ENCODE data around the gene CRADD. TPM values are rescaled to one million over a fixed set of nuclear protein-coding genes. Genes with fewer than 3 reads are reported as not detected.
A peak's percentile ranks its signal among the peaks of the same experiment; 100 is the strongest.

The CRADD gene
- total RNA-seq, 1 donor from 2014 or later = 41.2 TPM

- H3K27ac Mint-ChIP-seq = peak overlapping the region; percentile 93
- H3K4me1 Mint-ChIP-seq = peaks cover 31% of the 10 kb centered on the region
- peaks cover 26% of the 10 kb centered on the region for H3F3A ChIP-seq (ENCODE audit: low read depth)
- H3K79me2 ChIP-seq (ENCODE audit: low read depth) = no peaks in the 10 kb centered on the region
- H3K36me3 Mint-ChIP-seq = no peaks in the 10 kb centered on the region
- H3K9me3 Mint-ChIP-seq = no peaks in the 10 kb centered on the region
- peak overlapping the region; percentile 92 for H3K4me2 ChIP-seq
- no peaks in the 10 kb centered on the region for H3K9me3 ChIP-seq (ENCODE audit: low read depth)
- no peak overlapping the region for H3K9ac ChIP-seq
- H4K20me1 ChIP-seq (ENCODE audit: low read depth) = no peaks in the 10 kb centered on the region
- H3K4me3 Mint-ChIP-seq = peak overlapping the region; percentile 88
- DNase-seq (ENCODE audit: low spot score) = peak; percentile 73
- H3K4me3 ChIP-seq = peak overlapping the region; percentile 70
- H3K4me1 ChIP-seq = peaks cover 19% of the 10 kb centered on the region
- H3K36me3 ChIP-seq = no peaks in the 10 kb centered on the region
- peak overlapping the region; percentile 45 for H2AFZ ChIP-seq (replicated peaks)
- no peak for TF ChIP-seq CTCF (IDR thresholded peaks at IDR 0.05)
- no peak for TF ChIP-seq EZH2 (IDR thresholded peaks at IDR 0.05)
- no peak for TF ChIP-seq EZH2phosphoT487 (IDR thresholded peaks at IDR 0.05)
- H3K27ac ChIP-seq = peak overlapping the region; percentile 6
- H3K27me3 Mint-ChIP-seq (ENCODE audit: insufficient read depth, low read depth) = peaks cover 4% of the 10 kb centered on the region
- H3K27me3 ChIP-seq = peaks cover 70% of the 10 kb centered on the region
These were observed 64.5 kb downstream of the CRADD start for GRCh38 chr12:93741659-93742109.

GRCh38 chr12:93742110-93742934, 65.1 kb downstream of the CRADD start:
- H2AFZ ChIP-seq (replicated peaks) = peak overlapping the region; percentile 96
- H4K20me1 ChIP-seq (ENCODE audit: low read depth) = no peaks in the 10 kb centered on the region
- H3K9ac ChIP-seq = no peak overlapping the region
- H3K4me1 ChIP-seq = peaks cover 19% of the 10 kb centered on the region
- H3K4me1 Mint-ChIP-seq = peaks cover 31% of the 10 kb centered on the region
- no peaks in the 10 kb centered on the region for H3K9me3 Mint-ChIP-seq
- H3F3A ChIP-seq (ENCODE audit: low read depth) = peaks cover 26% of the 10 kb centered on the region
- H3K27ac Mint-ChIP-seq = peak overlapping the region; percentile 93
- peaks cover 67% of the 10 kb centered on the region for H3K27me3 ChIP-seq
- peak; percentile 79 for DNase-seq (ENCODE audit: low spot score)
- H3K4me2 ChIP-seq = peak overlapping the region; percentile 92
- H3K36me3 Mint-ChIP-seq = no peaks in the 10 kb centered on the region
- H3K9me3 ChIP-seq (ENCODE audit: low read depth) = no peaks in the 10 kb centered on the region
- H3K79me2 ChIP-seq (ENCODE audit: low read depth) = no peaks in the 10 kb centered on the region
- peaks cover 7% of the 10 kb centered on the region for H3K27me3 Mint-ChIP-seq (ENCODE audit: insufficient read depth, low read depth)
- H3K36me3 ChIP-seq = no peaks in the 10 kb centered on the region
- TF ChIP-seq CTCF (IDR thresholded peaks at IDR 0.05) (peak; percentile 34), EZH2phosphoT487 (IDR thresholded peaks at IDR 0.05) (no peak), EZH2 (IDR thresholded peaks at IDR 0.05) (peak; percentile 43)
- H3K27ac ChIP-seq = peak overlapping the region; percentile 6
- H3K4me3 Mint-ChIP-seq = peak overlapping the region; percentile 88
- peak overlapping the region; percentile 70 for H3K4me3 ChIP-seq

GRCh38 chr12:93743229-93743998, 66.2 kb downstream of the CRADD start:
- H3F3A ChIP-seq (ENCODE audit: low read depth) = peaks cover 26% of the 10 kb centered on the region
- Mint-ChIP-seq H3K9me3 (no peaks in the 10 kb centered on the region), H3K27ac (no peak overlapping the region), H3K27me3 (ENCODE audit: insufficient read depth, low read depth) (peaks cover 7% of the 10 kb centered on the region), H3K4me1 (peaks cover 26% of the 10 kb centered on the region), H3K4me3 (peak overlapping the region; percentile 85), H3K36me3 (no peaks in the 10 kb centered on the region)
- TF ChIP-seq EZH2 (IDR thresholded peaks at IDR 0.05) (no peak), CTCF (IDR thresholded peaks at IDR 0.05) (no peak), EZH2phosphoT487 (IDR thresholded peaks at IDR 0.05) (no peak)
- no peaks in the 10 kb centered on the region for H3K36me3 ChIP-seq
- H2AFZ ChIP-seq (replicated peaks) = no peak overlapping the region
- no peak for DNase-seq (ENCODE audit: low spot score)
- H3K9me3 ChIP-seq (ENCODE audit: low read depth) = no peaks in the 10 kb centered on the region
- H3K4me2 ChIP-seq = peak overlapping the region; percentile 92
- H3K4me1 ChIP-seq = peaks cover 19% of the 10 kb centered on the region
- H3K9ac ChIP-seq = no peak overlapping the region
- H3K4me3 ChIP-seq = peak overlapping the region; percentile 70
- no peak overlapping the region for H3K27ac ChIP-seq
- H3K27me3 ChIP-seq = peaks cover 56% of the 10 kb centered on the region
- H3K79me2 ChIP-seq (ENCODE audit: low read depth) = no peaks in the 10 kb centered on the region
- H4K20me1 ChIP-seq (ENCODE audit: low read depth) = no peaks in the 10 kb centered on the region
